Measurements from ENCODE around the gene PACSIN1. TPM values are rescaled to one million over a fixed set of nuclear protein-coding genes. Genes with fewer than 3 reads are reported as not detected.

The PACSIN1 gene
- total and polyA plus RNA-seq, 4 donors = 5.8 to 34.8 (median 25.7) TPM

- Histone ChIP-seq H3K4me1 (ENCODE audit: control insufficient read depth, insufficient read depth, low read length) (peaks cover 12% of the 10 kb centered on the region), H3K9me3 (ENCODE audit: control insufficient read depth, insufficient read depth, low read length) (no peaks in the 10 kb centered on the region), H3K4me3 (ENCODE audit: low read depth, low read length) (no peak overlapping the region), H3K36me3 (ENCODE audit: control insufficient read depth, insufficient read depth, low read length) (peaks cover 2% of the 10 kb centered on the region), H3K27me3 (ENCODE audit: control insufficient read depth, insufficient read depth, low read length) (no peaks in the 10 kb centered on the region), H3K27ac (ENCODE audit: low read depth, low read length) (no peak overlapping the region)
- DNase-seq (ENCODE audit: low read depth in 4 of 6, low spot score in 6 of 6) = no peak
- WGBS (ENCODE audit: insufficient coverage) = 87% methylated on average over 8 of the region's 20 CpGs
Measured at GRCh38 chr6:34490390-34491090, 24.7 kb downstream of the PACSIN1 start.

DNA sequence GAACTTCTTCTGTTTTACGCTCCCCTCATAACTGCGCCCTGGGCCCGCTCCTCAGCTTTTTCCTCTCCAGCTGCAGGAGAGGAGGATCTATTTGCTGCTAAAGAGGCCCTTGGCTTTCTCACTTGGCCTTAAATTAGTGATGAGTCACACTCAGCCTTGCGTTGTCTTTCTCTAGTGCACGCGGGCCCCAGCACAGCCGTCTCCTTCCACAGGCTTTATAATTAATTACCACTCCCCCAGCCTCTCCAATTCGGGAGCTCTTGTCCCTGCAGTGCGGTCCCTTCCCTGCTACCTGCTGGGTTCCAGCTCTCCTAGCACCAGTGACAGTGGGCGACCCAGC, 25.2 kb downstream of the PACSIN1 start:
- Histone ChIP-seq H3K27ac (ENCODE audit: low read depth, low read length) (no peak overlapping the region), H3K27me3 (ENCODE audit: control insufficient read depth, insufficient read depth, low read length) (no peaks in the 10 kb centered on the region), H3K4me1 (ENCODE audit: control insufficient read depth, insufficient read depth, low read length) (peaks cover 12% of the 10 kb centered on the region), H3K4me3 (ENCODE audit: low read depth, low read length) (no peak overlapping the region), H3K9me3 (ENCODE audit: control insufficient read depth, insufficient read depth, low read length) (no peaks in the 10 kb centered on the region), H3K36me3 (ENCODE audit: control insufficient read depth, insufficient read depth, low read length) (no peaks in the 10 kb centered on the region)
- WGBS (ENCODE audit: insufficient coverage) = 30% methylated on average over 6 of the region's 10 CpGs
- peak in 1 of 6 donors; percentile 25 for DNase-seq (ENCODE audit: low read depth in 4 of 6, low spot score in 6 of 6)

- no peaks in the 10 kb centered on the region for H3K27me3 ChIP-seq (ENCODE audit: control insufficient read depth, insufficient read depth, low read length)
- 62% methylated on average over 1 of the region's 4 CpGs for WGBS (ENCODE audit: insufficient coverage)
- H3K4me3 ChIP-seq (ENCODE audit: low read depth, low read length) = no peak overlapping the region
- peaks cover 12% of the 10 kb centered on the region for H3K4me1 ChIP-seq (ENCODE audit: control insufficient read depth, insufficient read depth, low read length)
- no peaks in the 10 kb centered on the region for H3K36me3 ChIP-seq (ENCODE audit: control insufficient read depth, insufficient read depth, low read length)
- no peaks in the 10 kb centered on the region for H3K9me3 ChIP-seq (ENCODE audit: control insufficient read depth, insufficient read depth, low read length)
- no peak overlapping the region for H3K27ac ChIP-seq (ENCODE audit: low read depth, low read length)
- no peak for DNase-seq (ENCODE audit: low read depth in 4 of 6, low spot score in 6 of 6)
Measured at GRCh38 chr6:34493344-34493743, 27.5 kb downstream of the PACSIN1 start.

GRCh38 chr6:34494973-34495372, 29.1 kb downstream of the PACSIN1 start:
- H3K27ac ChIP-seq (ENCODE audit: low read depth, low read length) = no peak overlapping the region
- no peak overlapping the region for H3K4me3 ChIP-seq (ENCODE audit: low read depth, low read length)
- H3K27me3 ChIP-seq (ENCODE audit: control insufficient read depth, insufficient read depth, low read length) = no peaks in the 10 kb centered on the region
- no peaks in the 10 kb centered on the region for H3K9me3 ChIP-seq (ENCODE audit: control insufficient read depth, insufficient read depth, low read length)
- no peak for DNase-seq (ENCODE audit: low read depth in 4 of 6, low spot score in 6 of 6)
- H3K36me3 ChIP-seq (ENCODE audit: control insufficient read depth, insufficient read depth, low read length) = no peaks in the 10 kb centered on the region
- peaks cover 12% of the 10 kb centered on the region for H3K4me1 ChIP-seq (ENCODE audit: control insufficient read depth, insufficient read depth, low read length)
- 92% methylated on average over 2 of the region's 3 CpGs for WGBS (ENCODE audit: insufficient coverage)

DNA sequence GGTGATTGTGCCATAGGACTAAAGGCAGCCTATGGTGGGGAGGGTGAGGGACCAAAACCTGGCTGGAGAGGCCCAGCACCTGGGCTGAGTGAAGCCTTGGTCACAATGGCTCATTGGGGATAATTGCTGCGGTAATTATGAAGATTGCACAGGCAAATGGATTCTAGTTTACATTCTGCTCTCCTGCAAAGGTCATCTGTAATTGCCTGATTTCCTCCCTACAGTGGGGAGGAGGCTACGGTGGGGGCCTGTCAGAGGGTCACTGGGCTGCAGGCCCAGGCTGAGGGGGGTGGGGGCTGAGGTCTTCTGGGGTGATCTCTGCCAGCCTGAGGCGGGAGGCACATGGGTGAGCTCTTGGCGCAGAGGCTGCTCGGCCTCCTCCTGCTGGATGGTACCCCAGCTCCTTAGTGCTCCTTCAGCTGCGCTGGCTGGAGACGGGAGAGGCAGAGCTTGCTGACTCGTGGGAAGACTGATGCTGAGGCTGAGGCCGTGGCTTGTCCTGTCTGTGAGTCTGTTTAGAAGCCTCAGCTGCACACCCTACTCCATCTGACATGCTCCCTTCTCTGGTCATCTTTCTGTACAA, 30.3 kb downstream of the PACSIN1 start:
- Histone ChIP-seq H3K36me3 (ENCODE audit: control insufficient read depth, insufficient read depth, low read length) (no peaks in the 10 kb centered on the region), H3K27ac (ENCODE audit: low read depth, low read length) (no peak overlapping the region), H3K27me3 (ENCODE audit: control insufficient read depth, insufficient read depth, low read length) (no peaks in the 10 kb centered on the region), H3K4me3 (ENCODE audit: low read depth, low read length) (no peak overlapping the region), H3K4me1 (ENCODE audit: control insufficient read depth, insufficient read depth, low read length) (peaks cover 2% of the 10 kb centered on the region), H3K9me3 (ENCODE audit: control insufficient read depth, insufficient read depth, low read length) (peaks cover 6% of the 10 kb centered on the region)
- DNase-seq (ENCODE audit: low read depth in 4 of 6, low spot score in 6 of 6) = peak in 1 of 6 donors; percentile 10
- WGBS (ENCODE audit: insufficient coverage) = 59% methylated on average over 6 of the region's 9 CpGs

DNA sequence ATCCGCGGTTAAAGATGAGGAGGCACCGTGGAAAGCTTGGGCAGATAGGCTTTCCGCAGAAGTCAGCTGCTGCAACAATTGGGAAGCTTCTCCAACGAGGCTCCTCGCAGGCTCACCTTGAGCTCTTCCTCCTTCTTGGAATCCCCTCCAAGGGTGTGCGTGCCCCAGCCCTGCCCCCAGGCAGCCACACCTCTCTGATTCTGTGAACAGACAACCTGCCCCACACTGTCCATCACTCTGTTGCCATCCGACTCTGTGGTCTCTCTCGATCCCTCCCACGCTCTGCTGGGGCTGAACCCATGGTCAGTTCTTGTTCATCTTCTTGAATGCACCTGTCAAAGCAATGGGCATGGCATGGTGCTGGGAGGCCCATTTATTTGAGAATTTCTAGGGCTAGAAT, 31.5 kb downstream of the PACSIN1 start:
- Histone ChIP-seq H3K4me1 (ENCODE audit: control insufficient read depth, insufficient read depth, low read length) (no peaks in the 10 kb centered on the region), H3K9me3 (ENCODE audit: control insufficient read depth, insufficient read depth, low read length) (peaks cover 6% of the 10 kb centered on the region), H3K27ac (ENCODE audit: low read depth, low read length) (no peak overlapping the region), H3K36me3 (ENCODE audit: control insufficient read depth, insufficient read depth, low read length) (no peaks in the 10 kb centered on the region), H3K27me3 (ENCODE audit: control insufficient read depth, insufficient read depth, low read length) (no peaks in the 10 kb centered on the region), H3K4me3 (ENCODE audit: low read depth, low read length) (no peak overlapping the region)
- DNase-seq (ENCODE audit: low read depth in 4 of 6, low spot score in 6 of 6) = no peak
- 88% methylated on average over 10 of the region's 10 CpGs for WGBS (ENCODE audit: insufficient coverage)

DNA sequence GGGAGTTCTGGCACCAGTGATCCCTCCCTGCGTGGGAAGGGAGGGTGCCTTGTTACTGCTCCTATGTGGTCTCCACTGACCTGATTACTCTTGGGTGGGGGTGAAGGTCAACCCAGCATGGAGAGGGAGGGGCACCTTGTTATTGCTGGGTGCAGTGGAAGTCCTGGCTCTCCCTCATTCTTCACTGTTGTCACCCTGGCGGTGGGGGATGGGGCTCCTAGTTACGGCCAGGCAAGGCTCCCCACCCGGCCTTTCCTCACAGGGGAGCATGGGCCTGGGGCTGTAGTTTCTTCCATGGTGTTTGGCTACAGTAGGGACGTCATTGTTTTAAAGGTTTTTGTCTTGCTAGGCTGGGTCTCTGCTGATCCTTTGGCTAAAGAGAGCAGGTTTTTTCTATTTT, 40.8 kb downstream of the PACSIN1 start:
- Histone ChIP-seq H3K9me3 (ENCODE audit: control insufficient read depth, insufficient read depth, low read length) (peaks cover 2% of the 10 kb centered on the region), H3K4me3 (ENCODE audit: low read depth, low read length) (no peak overlapping the region), H3K4me1 (ENCODE audit: control insufficient read depth, insufficient read depth, low read length) (peaks cover 3% of the 10 kb centered on the region), H3K27me3 (ENCODE audit: control insufficient read depth, insufficient read depth, low read length) (no peaks in the 10 kb centered on the region), H3K27ac (ENCODE audit: low read depth, low read length) (no peak overlapping the region), H3K36me3 (ENCODE audit: control insufficient read depth, insufficient read depth, low read length) (no peaks in the 10 kb centered on the region)
- no peak for DNase-seq (ENCODE audit: low read depth in 4 of 6, low spot score in 6 of 6)
- WGBS (ENCODE audit: insufficient coverage) = 38% methylated on average over 4 of the region's 5 CpGs

- H3K27me3 ChIP-seq (ENCODE audit: control insufficient read depth, insufficient read depth, low read length) = no peaks in the 10 kb centered on the region
- H3K4me3 ChIP-seq (ENCODE audit: low read depth, low read length) = no peak overlapping the region
- peaks cover 2% of the 10 kb centered on the region for H3K9me3 ChIP-seq (ENCODE audit: control insufficient read depth, insufficient read depth, low read length)
- no peaks in the 10 kb centered on the region for H3K36me3 ChIP-seq (ENCODE audit: control insufficient read depth, insufficient read depth, low read length)
- H3K4me1 ChIP-seq (ENCODE audit: control insufficient read depth, insufficient read depth, low read length) = peaks cover 10% of the 10 kb centered on the region
- no peak for DNase-seq (ENCODE audit: low read depth in 4 of 6, low spot score in 6 of 6)
- H3K27ac ChIP-seq (ENCODE audit: low read depth, low read length) = no peak overlapping the region
- WGBS (ENCODE audit: insufficient coverage) = 90% methylated on average over 1 of the region's 3 CpGs
Measured at GRCh38 chr6:34508425-34508824, 42.5 kb downstream of the PACSIN1 start.

GRCh38 chr6:34509782-34510181, 43.9 kb downstream of the PACSIN1 start:
- no peak for DNase-seq (ENCODE audit: low read depth in 4 of 6, low spot score in 6 of 6)
- Histone ChIP-seq H3K9me3 (ENCODE audit: control insufficient read depth, insufficient read depth, low read length) (peaks cover 2% of the 10 kb centered on the region), H3K36me3 (ENCODE audit: control insufficient read depth, insufficient read depth, low read length) (no peaks in the 10 kb centered on the region), H3K4me3 (ENCODE audit: low read depth, low read length) (no peak overlapping the region), H3K4me1 (ENCODE audit: control insufficient read depth, insufficient read depth, low read length) (peaks cover 24% of the 10 kb centered on the region), H3K27me3 (ENCODE audit: control insufficient read depth, insufficient read depth, low read length) (no peaks in the 10 kb centered on the region), H3K27ac (ENCODE audit: low read depth, low read length) (no peak overlapping the region)
- 100% methylated on average over 3 of the region's 4 CpGs for WGBS (ENCODE audit: insufficient coverage)

- H3K4me1 ChIP-seq (ENCODE audit: control insufficient read depth, insufficient read depth, low read length) = peaks cover 29% of the 10 kb centered on the region
- H3K27me3 ChIP-seq (ENCODE audit: control insufficient read depth, insufficient read depth, low read length) = no peaks in the 10 kb centered on the region
- H3K4me3 ChIP-seq (ENCODE audit: low read depth, low read length) = no peak overlapping the region
- no peaks in the 10 kb centered on the region for H3K36me3 ChIP-seq (ENCODE audit: control insufficient read depth, insufficient read depth, low read length)
- 90% methylated on average over 4 of the region's 4 CpGs for WGBS (ENCODE audit: insufficient coverage)
- H3K27ac ChIP-seq (ENCODE audit: low read depth, low read length) = no peak overlapping the region
- DNase-seq (ENCODE audit: low read depth in 4 of 6, low spot score in 6 of 6) = no peak
- peaks cover 2% of the 10 kb centered on the region for H3K9me3 ChIP-seq (ENCODE audit: control insufficient read depth, insufficient read depth, low read length)
Measured at GRCh38 chr6:34510299-34510698, 44.4 kb downstream of the PACSIN1 start.
